ENCODE measurements around the gene TRIM54.

DNA sequence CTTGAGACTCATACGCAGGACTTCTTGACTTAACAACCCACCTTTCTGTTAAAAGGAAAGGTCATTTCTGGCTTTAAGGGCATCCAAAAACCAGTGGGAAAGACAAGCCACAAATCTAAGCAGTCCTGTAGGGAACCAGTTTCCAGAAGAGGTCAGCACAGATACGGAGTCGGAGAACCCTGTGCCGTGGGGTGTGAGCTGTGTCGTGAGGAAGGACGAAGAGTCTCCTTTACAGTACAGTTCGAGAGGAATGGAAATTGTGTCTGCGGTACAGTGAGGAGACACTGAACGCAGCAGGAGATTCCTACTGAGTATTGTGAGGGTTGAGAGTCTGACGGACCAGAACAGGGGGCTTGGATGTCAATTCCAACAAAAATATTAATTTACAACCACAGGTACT lies 37.1 kb upstream of the TRIM54 start:
- TF ChIP-seq POLR2A (IDR thresholded peaks at IDR 0.05): no peak
- TF ChIP-seq, protein P1, sequence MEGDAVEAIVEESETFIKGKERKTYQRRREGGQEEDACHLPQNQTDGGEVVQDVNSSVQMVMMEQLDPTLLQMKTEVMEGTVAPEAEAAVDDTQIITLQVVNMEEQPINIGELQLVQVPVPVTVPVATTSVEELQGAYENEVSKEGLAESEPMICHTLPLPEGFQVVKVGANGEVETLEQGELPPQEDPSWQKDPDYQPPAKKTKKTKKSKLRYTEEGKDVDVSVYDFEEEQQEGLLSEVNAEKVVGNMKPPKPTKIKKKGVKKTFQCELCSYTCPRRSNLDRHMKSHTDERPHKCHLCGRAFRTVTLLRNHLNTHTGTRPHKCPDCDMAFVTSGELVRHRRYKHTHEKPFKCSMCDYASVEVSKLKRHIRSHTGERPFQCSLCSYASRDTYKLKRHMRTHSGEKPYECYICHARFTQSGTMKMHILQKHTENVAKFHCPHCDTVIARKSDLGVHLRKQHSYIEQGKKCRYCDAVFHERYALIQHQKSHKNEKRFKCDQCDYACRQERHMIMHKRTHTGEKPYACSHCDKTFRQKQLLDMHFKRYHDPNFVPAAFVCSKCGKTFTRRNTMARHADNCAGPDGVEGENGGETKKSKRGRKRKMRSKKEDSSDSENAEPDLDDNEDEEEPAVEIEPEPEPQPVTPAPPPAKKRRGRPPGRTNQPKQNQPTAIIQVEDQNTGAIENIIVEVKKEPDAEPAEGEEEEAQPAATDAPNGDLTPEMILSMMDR (IDR thresholded peaks at IDR 0.05): no peak

All from adrenal gland (tissue), 5 donors.